ENCODE measurements around the gene TTF2.

Gene TTF2

GRCh38 chr1:117060441-117061317 is 553 bp downstream of the TTF2 start:
- TF ChIP-seq, protein P1, sequence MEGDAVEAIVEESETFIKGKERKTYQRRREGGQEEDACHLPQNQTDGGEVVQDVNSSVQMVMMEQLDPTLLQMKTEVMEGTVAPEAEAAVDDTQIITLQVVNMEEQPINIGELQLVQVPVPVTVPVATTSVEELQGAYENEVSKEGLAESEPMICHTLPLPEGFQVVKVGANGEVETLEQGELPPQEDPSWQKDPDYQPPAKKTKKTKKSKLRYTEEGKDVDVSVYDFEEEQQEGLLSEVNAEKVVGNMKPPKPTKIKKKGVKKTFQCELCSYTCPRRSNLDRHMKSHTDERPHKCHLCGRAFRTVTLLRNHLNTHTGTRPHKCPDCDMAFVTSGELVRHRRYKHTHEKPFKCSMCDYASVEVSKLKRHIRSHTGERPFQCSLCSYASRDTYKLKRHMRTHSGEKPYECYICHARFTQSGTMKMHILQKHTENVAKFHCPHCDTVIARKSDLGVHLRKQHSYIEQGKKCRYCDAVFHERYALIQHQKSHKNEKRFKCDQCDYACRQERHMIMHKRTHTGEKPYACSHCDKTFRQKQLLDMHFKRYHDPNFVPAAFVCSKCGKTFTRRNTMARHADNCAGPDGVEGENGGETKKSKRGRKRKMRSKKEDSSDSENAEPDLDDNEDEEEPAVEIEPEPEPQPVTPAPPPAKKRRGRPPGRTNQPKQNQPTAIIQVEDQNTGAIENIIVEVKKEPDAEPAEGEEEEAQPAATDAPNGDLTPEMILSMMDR (IDR thresholded peaks at IDR 0.05): no peak

- TF ChIP-seq, protein P1 (IDR thresholded peaks at IDR 0.05): no peak
Observed at GRCh38 chr1:117061986-117062415, 1.9 kb downstream of the TTF2 start.

- TF ChIP-seq, protein P1 (IDR thresholded peaks at IDR 0.05): no peak
Observed at GRCh38 chr1:117066367-117066766, 6.2 kb downstream of the TTF2 start.

DNA sequence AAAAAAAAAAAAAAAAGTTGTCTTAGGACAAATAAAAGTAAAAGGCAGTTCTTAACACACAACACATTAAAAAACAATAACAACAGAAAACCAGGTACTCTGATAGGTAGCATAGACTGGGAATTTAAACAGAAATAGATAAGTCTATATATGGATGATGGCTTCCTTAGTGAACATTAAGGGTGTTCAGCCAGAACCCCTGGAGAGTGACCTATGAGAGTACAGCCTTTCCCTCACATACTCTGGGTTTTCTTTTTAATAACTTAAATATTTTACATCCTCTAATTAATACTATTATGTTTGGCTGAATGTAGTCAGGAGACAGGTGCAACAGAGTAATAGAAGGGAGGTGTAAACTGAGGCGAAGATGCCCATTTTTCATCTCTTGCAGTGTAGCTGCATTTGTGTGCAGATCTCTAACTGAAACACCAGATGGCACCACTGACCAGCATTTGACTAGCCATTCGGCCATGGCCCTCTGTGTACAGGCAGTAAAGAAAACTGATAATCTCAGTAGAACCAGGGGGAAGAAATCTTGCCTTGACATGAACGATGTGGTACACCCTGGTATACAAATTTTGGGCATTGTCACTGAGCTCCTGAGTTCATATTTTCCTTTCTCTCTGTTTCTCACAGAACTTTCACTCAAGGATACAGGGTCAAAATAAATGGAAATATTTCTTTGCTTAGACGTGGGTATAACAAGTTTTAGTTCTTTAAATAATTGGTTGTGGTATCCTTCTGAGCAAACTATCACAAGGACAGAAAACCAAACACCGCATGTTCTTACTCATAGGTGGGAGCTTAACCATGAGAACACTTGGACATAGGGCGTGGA is 7.6 kb downstream of the TTF2 start:
- TF ChIP-seq, protein P1 (IDR thresholded peaks at IDR 0.05): peak; percentile 86

- TF ChIP-seq, protein P1 (IDR thresholded peaks at IDR 0.05): no peak
Observed at GRCh38 chr1:117068580-117068979, 8.5 kb downstream of the TTF2 start.

DNA sequence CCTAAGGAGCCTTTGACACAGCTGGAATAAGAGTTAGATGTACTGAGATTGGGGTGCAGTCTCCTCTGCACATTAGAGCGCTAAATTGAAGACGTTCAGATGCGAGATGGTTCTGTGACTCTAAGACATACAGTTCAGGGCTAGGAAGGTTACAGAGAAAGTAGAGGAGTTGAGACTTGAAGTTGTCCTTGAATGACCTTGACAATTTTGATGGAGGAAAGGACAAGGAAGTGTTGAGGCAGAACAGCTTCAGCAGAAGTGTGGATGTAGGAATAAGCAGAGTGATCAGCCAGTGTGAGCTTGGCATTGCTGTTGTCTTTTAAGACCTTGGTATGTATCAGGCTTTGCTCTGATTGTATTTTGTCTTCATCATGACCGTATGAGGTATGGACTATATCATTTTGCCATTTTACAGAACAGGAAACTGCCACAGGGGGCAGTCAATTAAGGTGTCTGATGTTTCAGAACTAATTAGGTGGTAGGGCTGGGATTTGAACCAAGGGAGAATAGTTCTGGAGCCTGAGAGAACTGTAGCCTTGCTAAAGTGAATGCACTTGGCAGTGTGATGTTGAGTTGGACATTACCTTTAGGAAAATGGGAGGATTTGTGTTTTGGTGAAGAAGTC is 9.2 kb downstream of the TTF2 start:
- TF ChIP-seq, protein P1 (IDR thresholded peaks at IDR 0.05): no peak

DNA sequence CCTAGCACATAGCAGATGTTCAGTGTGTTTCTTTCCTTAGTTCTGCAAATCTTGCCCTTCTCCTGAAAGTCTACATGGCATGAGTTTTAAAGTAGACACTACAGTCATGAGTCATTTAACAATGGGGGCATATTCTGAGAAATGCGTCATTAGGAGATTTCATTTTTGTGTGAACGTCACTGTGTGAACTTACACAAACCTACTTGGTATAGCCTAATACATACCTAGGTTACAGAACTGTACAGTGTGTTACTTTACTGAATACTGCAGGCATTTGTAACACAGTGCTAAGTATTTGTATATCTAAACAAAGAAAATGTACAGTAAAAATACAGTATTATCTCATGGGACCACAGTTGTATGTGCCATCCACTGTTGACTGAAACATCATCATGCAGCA is 10.0 kb downstream of the TTF2 start:
- TF ChIP-seq, protein P1 (IDR thresholded peaks at IDR 0.05): no peak

All from LNCAP (cell line).